Activated CD4-positive, alpha-beta T cell treated with anti-CD3 and anti-CD28 coated beads, Interleukin-2, amount 50 U/mL, for 24 hours (primary cell): ENCODE data around the gene PANK2.
"Not testable (repeated sequence)": the region's sequence is repeated elsewhere in the genome, so short reads cannot be mapped to it uniquely, and the experiment has no call there.

Experiments used
- DNase-seq, 2 donors: peaks; one replicate each; pipeline ENCODE4 v3.0.0-alpha.2; 2020; ENCODE audit warnings: low read depth in 1 of 2, low spot score in 1 of 2

Gene PANK2

DNA sequence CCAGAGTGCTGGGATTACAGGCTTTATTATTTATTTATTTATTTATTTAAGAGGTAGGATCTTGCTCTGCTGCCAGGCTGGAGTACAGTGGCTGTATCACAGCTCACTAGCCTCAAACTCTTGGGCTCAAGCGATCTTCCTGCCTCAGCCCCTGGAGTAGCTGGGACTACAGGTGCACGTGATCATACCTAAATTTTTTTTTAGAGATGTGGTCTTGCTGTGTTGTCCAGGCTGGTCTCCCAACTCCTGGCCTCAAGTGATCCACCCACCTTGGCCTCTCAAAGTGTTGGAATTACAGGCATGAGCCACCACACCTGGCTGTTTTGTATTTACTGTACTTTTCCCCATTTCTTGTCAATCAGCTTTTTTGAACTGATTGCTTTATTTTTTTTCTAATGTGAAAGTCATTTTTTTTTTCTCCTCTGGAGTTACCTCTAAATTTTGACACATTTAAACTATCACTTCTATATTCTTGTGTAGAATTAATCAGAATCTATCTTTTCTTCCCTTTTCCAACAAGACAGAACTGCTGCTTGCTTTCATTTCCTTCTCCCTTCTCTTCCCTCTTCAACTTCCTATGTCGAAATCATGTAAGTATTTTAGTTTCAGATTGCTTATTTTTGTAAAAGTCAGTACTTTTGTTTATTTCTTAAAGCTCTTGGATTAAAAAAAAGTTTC, 12.0 kb downstream of the PANK2 start:
- DNase-seq = no peak

- no peak for DNase-seq
Measured at GRCh38 chr20:3901706-3902440, 12.7 kb downstream of the PANK2 start.

- no peak for DNase-seq
Measured at GRCh38 chr20:3902446-3902845, 13.3 kb downstream of the PANK2 start.

- no peak for DNase-seq
Measured at GRCh38 chr20:3904224-3904623, 15.0 kb downstream of the PANK2 start.

- no peak for DNase-seq
Measured at GRCh38 chr20:3904857-3905256, 15.7 kb downstream of the PANK2 start.

DNA sequence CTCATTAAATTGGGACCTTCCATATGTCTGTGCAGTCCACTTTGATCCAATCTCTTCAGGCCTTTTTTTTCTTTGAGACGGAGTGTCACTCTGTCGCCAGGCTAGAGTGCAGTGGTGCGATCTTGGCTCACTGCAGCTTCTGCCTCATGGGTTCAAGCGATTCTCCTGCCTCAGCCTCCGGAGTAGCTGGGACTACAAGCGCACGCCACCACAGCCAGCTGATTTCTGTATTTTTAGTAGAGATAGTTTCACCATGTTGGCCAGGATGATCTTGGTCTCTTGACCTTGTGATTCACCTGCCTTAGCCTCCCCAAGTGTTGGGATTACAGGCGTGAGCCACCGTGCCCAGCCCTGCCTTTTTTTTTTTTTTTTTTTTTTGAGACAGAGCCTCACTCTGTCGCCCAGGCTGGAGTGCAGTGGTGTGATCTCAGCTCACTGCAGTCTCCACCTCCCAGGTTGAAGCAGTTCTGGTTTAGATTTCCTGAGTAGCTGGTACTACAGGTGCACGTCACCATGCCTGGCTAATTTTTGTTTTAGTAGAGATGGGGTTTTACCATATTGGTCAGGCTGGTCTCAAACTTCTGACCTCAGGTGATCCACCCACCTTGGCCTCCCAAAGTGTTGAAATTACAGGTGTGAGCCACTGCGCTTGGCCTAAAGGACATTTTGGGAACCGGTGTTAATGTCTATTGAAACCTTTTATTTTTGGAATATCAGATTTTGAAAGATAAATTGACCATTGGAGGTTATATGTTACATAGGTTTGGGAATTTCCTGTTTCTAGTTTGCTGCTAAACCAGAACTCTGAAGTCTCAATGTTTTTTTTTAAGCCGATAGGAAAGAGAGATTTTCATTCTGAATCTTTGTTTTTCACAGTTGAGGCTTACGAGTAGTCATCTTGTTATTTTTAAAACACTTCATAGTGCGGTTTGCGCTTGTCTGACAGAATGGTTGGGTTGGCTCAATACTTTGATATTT, 17.8 kb downstream of the PANK2 start:
- not testable (repeated sequence) for DNase-seq

DNA sequence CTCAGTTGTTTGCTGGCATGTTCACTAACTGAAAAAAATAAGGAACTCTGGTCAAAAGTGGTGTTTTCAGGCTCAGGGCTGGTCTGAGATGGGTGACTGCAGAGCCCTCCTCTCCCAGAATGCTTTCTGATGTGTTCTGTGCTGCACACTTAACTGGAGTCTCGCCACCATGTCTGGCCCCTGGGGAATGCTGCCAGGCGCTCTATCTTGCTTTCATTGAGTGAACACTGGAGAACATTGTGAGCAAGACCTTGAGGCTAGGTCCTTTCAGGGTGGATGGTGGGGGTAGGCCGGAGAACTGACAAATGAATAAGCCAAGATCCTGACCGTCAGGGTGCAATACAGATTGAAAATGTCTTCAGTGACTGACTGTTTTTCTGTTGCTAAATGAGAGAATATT, 19.5 kb downstream of the PANK2 start:
- no peak for DNase-seq

- DNase-seq = no peak
Measured at GRCh38 chr20:3909952-3910366, 20.8 kb downstream of the PANK2 start.

GRCh38 chr20:3910853-3911252, 21.7 kb downstream of the PANK2 start:
- DNase-seq = no peak

DNA sequence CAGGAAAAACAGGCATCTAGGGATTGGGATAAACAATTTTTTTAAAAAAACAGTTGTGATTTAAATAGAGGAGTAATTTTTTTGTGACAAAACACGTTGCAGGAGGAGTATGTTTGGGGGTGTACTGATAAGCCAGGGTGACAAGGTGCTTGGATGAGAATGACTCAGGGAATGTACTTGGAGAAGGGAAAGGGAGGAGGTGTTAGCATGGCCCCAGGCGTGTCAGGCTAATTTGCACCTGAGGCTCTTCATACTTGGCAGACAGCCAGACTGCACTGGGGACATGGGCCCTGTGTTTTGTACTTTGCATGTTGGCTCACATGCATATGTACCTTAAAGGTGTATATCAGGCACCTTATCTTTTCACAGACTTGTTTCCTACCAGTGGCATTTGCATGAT, 22.8 kb downstream of the PANK2 start:
- DNase-seq = no peak

DNA sequence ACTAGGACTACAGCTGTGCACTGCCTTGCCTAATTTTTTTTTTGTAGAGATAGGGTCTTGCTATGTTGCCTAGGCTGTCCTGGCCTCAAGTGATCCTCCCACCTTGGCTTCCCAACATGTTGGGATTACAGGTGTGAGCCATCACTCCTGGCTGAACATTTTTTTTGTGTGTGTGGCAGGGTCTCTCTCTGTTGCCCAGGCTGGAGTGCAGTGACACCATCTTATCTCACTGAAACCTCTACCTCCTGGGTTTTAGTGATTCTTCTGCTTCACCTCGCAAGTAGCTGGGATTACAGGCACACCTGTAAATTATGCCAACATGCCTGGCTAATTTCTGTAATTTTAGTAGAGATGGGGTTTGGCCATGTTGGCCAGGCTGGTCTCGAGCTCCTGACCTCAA, 25.3 kb downstream of the PANK2 start:
- DNase-seq = no peak

- DNase-seq = no peak
Measured at GRCh38 chr20:3915691-3916090, 26.5 kb downstream of the PANK2 start.

DNA sequence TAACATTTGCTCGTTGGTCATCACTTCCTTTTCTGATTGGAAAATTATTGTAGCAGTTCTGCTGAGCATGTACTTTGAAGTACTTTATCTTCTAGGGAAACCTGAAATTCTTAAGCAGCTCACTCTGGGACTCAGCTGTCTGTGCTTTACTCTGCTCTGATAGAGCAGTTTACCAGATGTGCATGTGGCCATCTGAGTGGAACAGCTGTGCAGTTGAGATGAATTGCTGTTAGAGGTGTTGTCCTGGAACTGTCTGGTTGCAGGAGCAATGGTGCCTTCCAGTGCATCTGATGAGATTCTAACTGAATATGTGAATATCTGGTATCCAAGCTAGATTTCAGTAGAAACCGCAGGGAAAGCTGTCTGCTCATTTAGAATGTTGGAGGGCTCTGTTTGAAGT, 27.2 kb downstream of the PANK2 start:
- DNase-seq = no peak

GRCh38 chr20:3919352-3919751, 30.2 kb downstream of the PANK2 start:
- no peak for DNase-seq

DNA sequence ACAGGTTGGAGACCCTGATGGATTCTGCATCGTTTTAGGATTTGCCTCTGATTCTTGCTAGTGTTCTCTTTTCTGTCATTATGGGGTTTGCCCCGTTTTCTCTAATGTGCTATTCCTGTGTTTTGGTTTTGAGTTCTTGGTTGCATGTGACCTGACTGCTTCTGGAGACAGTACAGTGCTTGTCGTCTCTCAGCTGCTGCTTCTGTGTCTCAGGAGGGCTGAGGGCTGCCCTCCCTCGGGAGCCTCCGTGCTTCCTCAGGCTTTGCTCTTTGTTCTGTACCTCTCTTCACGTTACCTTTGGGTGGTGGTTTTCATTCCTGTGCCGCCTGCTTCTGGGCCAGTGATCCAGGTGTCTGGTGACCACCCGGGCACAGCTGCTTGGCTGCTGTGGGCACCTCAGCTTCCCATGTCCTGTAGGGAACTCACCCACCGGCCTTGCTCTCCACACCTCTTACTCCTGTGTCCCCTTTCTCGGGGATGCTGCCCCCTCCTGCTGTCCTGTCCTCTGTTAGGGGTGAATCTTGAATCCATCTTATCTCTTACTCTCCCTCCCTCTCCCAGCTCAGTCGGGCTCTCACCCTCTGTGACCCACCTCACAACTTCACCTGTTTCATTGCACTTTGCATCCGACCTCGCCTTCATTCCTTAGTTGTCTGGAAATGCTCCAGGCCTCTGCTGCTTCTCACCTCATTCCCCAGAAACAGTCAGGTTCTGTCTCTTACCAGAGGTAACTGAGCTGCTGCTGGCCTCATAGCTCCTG, 33.2 kb downstream of the PANK2 start:
- DNase-seq = no peak

DNA sequence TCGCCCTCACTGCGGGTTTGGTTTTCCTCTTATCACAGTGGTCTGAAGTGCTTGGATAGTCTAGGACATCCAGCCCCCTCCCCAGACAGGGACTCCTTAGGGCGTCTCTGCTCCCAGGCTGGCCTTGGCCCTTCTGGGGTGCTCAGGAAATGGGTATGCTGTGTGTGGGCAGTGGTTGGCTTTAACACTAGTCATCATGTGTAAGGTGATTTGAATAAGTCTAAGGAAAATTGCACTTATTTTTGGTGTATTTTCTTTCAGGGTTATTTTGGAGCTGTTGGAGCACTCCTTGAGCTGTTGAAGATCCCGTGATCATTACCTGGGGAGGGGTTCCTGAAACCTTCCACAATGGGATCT, 33.8 kb downstream of the PANK2 start:
- no peak for DNase-seq

DNA sequence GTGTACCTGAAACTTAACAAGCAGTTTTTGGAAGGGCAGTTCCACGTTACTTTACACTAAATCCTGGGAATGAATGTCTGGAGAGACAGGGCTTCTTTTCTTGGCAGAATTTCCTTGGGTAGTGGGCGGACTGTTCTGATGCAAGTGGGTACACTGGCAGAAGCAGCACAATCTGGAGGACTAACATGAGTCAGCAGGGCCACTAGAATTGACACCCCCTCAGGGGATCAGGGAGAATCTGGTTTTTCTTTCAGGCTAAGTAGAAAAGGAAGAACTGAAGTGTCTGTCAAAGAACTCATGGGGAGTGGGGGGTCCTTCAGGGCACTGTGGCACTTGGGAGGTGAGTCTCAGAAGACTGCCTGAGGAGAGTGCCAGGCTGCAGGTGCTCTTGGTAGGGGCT, 34.6 kb downstream of the PANK2 start:
- DNase-seq = no peak

- DNase-seq = no peak
Measured at GRCh38 chr20:3924304-3925112, 35.3 kb downstream of the PANK2 start.

- DNase-seq = no peak
Measured at GRCh38 chr20:3925113-3925695, 36.0 kb downstream of the PANK2 start.
